MCF 10A (cell line): ENCODE data around the gene CORO2B. TPM values are rescaled to one million over a fixed set of nuclear protein-coding genes. Genes with fewer than 3 reads are reported as not detected.

ENCODE experiments used
- BruUV-seq: library from RNA; stranded (reverse); fragments of 400-500 nt; replicated peaks from 2 replicates; lab custom pipeline; 2021; lab: Mats Ljungman, UMichigan
- CTCF ChIA-PET: fragments of 300-600 bp; sonication (Branson Sonifier 250); formaldehyde crosslinking; extraction: SDS; loops from one replicate; lab custom pipeline; 2021; ENCODE audit warnings: antibody characterized with exemption, inconsistent platforms; lab: Yijun Ruan, JAX
- POLR2A ChIA-PET: fragments of 300-600, 350-650 bp; sonication (Branson Sonifier 250); formaldehyde crosslinking; extraction: SDS; loops from one replicate; lab custom pipeline; 2020; ENCODE audit warnings: antibody characterized with exemption, inconsistent platforms; lab: Yijun Ruan, JAX
- DNase-seq: peaks from one replicate; pipeline ENCODE4 v3.0.0-alpha.2; 2018; ENCODE audit not compliant: unreplicated experiment
- H3K27ac Mint-ChIP-seq: one replicate; pipeline ENCODE4 v1.8.0; 2022; ENCODE audit warnings: mild to moderate bottlenecking, low read depth, mixed read lengths; ENCODE audit not compliant: unreplicated experiment
- H3K27me3 Mint-ChIP-seq: one replicate; pipeline ENCODE4 v1.8.0; 2022; ENCODE audit warnings: mixed read lengths; ENCODE audit not compliant: insufficient read depth, unreplicated experiment
- H3K36me3 Mint-ChIP-seq: one replicate; pipeline ENCODE4 v1.8.0; 2022; ENCODE audit warnings: mild to moderate bottlenecking, moderate library complexity, mixed read lengths; ENCODE audit not compliant: insufficient read depth, unreplicated experiment
- H3K4me1 Mint-ChIP-seq: one replicate; pipeline ENCODE4 v1.8.0; 2022; ENCODE audit warnings: mixed read lengths; ENCODE audit not compliant: insufficient read depth, unreplicated experiment
- H3K4me3 Mint-ChIP-seq: one replicate; pipeline ENCODE4 v1.8.0; 2022; ENCODE audit warnings: mild to moderate bottlenecking, moderate library complexity, mixed read lengths; ENCODE audit not compliant: unreplicated experiment
- H3K9me3 Mint-ChIP-seq: one replicate; pipeline ENCODE4 v1.8.0; 2022; ENCODE audit warnings: mixed read lengths; ENCODE audit not compliant: unreplicated experiment
- intact Hi-C: fragments of 100-400 bp; cut with micrococcal nuclease; formaldehyde crosslinking; loops from 2 replicates; pipeline ENCODE4 v1.14.1; 2022
- total RNA-seq: library from RNA; stranded (reverse); gene quantifications from 2 replicates; pipeline ENCODE4 v1.2.3, GENCODE V29; 2022
- TF ChIP-seq, protein P1 (sequence below): fragments of 200-600 bp; IDR thresholded peaks from one replicate; pipeline ENCODE4 v1.8.0; 2022; ENCODE audit warnings: antibody characterized with exemption, mild to moderate bottlenecking; ENCODE audit not compliant: unreplicated experiment

CORO2B gene
- total RNA-seq, 1 experiment from 2014 or later = 0.79 TPM

DNA sequence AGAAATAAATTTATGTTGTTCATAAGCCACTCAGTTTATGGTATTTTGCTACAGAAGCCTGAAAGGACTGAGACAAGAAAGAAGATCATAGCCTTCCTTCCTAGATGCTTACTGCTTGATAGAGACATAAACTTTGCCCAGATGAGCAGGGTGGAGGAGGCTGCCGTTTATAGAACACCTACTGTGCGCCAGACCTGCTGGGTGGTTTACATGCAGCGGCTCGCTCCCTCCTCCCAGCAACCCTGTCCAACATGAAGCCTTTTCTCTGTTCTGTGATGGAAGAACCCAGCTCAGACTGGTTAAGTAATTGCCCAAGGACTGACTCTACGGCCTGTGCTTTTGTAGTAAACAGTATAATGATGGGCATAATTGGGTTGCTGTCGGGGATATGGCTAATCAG lies 37.0 kb downstream of the CORO2B start:
- intact Hi-C loops = no loop called here
- TF ChIP-seq, protein P1, sequence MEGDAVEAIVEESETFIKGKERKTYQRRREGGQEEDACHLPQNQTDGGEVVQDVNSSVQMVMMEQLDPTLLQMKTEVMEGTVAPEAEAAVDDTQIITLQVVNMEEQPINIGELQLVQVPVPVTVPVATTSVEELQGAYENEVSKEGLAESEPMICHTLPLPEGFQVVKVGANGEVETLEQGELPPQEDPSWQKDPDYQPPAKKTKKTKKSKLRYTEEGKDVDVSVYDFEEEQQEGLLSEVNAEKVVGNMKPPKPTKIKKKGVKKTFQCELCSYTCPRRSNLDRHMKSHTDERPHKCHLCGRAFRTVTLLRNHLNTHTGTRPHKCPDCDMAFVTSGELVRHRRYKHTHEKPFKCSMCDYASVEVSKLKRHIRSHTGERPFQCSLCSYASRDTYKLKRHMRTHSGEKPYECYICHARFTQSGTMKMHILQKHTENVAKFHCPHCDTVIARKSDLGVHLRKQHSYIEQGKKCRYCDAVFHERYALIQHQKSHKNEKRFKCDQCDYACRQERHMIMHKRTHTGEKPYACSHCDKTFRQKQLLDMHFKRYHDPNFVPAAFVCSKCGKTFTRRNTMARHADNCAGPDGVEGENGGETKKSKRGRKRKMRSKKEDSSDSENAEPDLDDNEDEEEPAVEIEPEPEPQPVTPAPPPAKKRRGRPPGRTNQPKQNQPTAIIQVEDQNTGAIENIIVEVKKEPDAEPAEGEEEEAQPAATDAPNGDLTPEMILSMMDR = no peak
- no peaks in the 10 kb centered on the region for H3K9me3 Mint-ChIP-seq
- ChIA-PET POLR2A (no interaction called here), CTCF (no interaction called here)
- peaks cover 13% of the 10 kb centered on the region for H3K27me3 Mint-ChIP-seq
- no peaks in the 10 kb centered on the region for H3K36me3 Mint-ChIP-seq
- no peak for DNase-seq
- H3K4me3 Mint-ChIP-seq = no peak overlapping the region
- BruUV-seq = no TSS peak
- H3K4me1 Mint-ChIP-seq = no peaks in the 10 kb centered on the region
- no peak overlapping the region for H3K27ac Mint-ChIP-seq

- Mint-ChIP-seq H3K36me3 (no peaks in the 10 kb centered on the region), H3K4me1 (no peaks in the 10 kb centered on the region), H3K27ac (no peak overlapping the region), H3K27me3 (peaks cover 13% of the 10 kb centered on the region), H3K9me3 (no peaks in the 10 kb centered on the region), H3K4me3 (no peak overlapping the region)
- no TSS peak for BruUV-seq
- TF ChIP-seq, protein P1 = no peak
- POLR2A ChIA-PET = no interaction called here
- intact Hi-C loops = no loop called here
- no peak for DNase-seq
- CTCF ChIA-PET = no interaction called here
Observed at GRCh38 chr15:68616397-68616796, 37.6 kb downstream of the CORO2B start.

DNA sequence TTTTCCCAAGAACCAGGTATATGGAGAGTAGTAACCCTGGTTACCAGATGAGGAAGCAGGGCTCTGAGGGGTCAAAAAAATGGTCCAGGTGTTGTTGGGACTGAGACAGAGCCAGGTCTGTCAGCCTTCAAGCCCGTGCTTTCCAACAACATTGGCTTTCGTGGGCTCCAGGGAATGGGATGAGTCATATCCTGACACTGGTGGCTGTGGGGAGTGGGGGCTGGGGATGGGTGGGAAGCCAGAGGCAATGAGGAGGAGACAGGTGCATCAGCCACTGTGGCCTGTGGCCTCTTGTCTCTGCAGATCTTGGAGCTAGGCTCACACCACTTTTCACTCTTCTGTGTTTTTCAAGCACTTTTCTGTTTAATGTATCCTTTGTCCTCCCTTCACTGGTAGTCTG lies 38.2 kb downstream of the CORO2B start:
- no peaks in the 10 kb centered on the region for H3K9me3 Mint-ChIP-seq
- H3K36me3 Mint-ChIP-seq = no peaks in the 10 kb centered on the region
- no peak for DNase-seq
- H3K4me1 Mint-ChIP-seq = no peaks in the 10 kb centered on the region
- POLR2A ChIA-PET = no interaction called here
- no peak overlapping the region for H3K27ac Mint-ChIP-seq
- intact Hi-C loops = no loop called here
- CTCF ChIA-PET = interaction anchor here (0.6 kb wide), 1 partner anchor 22 kb away, joined by 3 read pairs; no protein-coding TSS in a partner anchor
- peaks cover 8% of the 10 kb centered on the region for H3K27me3 Mint-ChIP-seq
- TF ChIP-seq, protein P1 = no peak
- BruUV-seq = no TSS peak
- H3K4me3 Mint-ChIP-seq = no peak overlapping the region

DNA sequence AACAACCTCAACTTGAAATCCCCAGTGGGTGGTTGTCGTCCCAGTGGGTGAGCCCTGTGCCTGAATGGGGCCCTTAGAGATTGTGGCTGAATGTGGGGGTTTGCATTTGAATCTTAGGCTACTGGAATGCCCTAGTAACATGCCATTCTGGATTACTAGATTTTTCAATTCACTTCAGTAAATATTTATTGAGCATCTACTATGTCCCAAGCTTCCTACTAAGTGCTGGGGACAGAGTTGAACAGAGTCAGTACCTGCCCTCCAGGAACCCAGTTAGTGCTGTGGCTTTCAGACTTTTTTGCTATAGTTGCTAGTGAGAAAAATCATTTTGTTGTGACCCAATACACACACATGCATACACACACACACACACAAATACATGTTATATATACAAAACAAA lies 39.0 kb downstream of the CORO2B start:
- no TSS peak for BruUV-seq
- Mint-ChIP-seq H3K36me3 (no peaks in the 10 kb centered on the region), H3K27me3 (peaks cover under 1% of the 10 kb centered on the region), H3K9me3 (no peaks in the 10 kb centered on the region), H3K4me1 (no peaks in the 10 kb centered on the region), H3K4me3 (no peak overlapping the region), H3K27ac (no peak overlapping the region)
- DNase-seq = no peak
- intact Hi-C loops = no loop called here
- TF ChIP-seq, protein P1 = no peak
- ChIA-PET POLR2A (no interaction called here), CTCF (interaction anchor here (0.6 kb wide), 1 partner anchor 23 kb away, joined by 3 read pairs; no protein-coding TSS in a partner anchor)
